Lower lobe of right lung (tissue), 2 donors: Measurements from ENCODE around the gene INTS6. TPM values are rescaled to one million over a fixed set of nuclear protein-coding genes. Genes with fewer than 3 reads are reported as not detected.

Experiments used
- ATAC-seq, 2 donors: fragments of 200-7000 bp; cut with Tn5 transposase; one replicate each; pipeline ENCODE4 v1.9.1; 2020 to 2022; ENCODE audit warnings: mild to moderate bottlenecking in 2 of 2, moderate library complexity in 2 of 2
- DNase-seq: peaks from one replicate; pipeline ENCODE4 v3.0.0-alpha.2; 2020
- H3K27ac ChIP-seq: fragments of 200-600 bp; one replicate; pipeline ENCODE4 v1.8.0; 2022
- H3K27me3 ChIP-seq: fragments of 200-600 bp; one replicate; pipeline ENCODE4 v1.8.0; 2022; ENCODE audit warnings: low read depth
- H3K36me3 ChIP-seq: fragments of 200-600 bp; one replicate; pipeline ENCODE4 v1.8.0; 2022; ENCODE audit warnings: mild to moderate bottlenecking
- H3K4me1 ChIP-seq: fragments of 200-600 bp; one replicate; pipeline ENCODE4 v1.8.0; 2022
- H3K4me3 ChIP-seq: fragments of 200-600 bp; one replicate; pipeline ENCODE4 v1.8.0; 2022; ENCODE audit warnings: mild to moderate bottlenecking
- H3K9me3 ChIP-seq: fragments of 200-600 bp; one replicate; pipeline ENCODE4 v1.8.0; 2022
- CTCF ChIP-seq: fragments of 200-600 bp; IDR thresholded peaks from one replicate; pipeline ENCODE4 v1.8.0; 2022; ENCODE audit warnings: antibody characterized with exemption, mild to moderate bottlenecking
- intact Hi-C: fragments of 100-400 bp; cut with DNase I; formaldehyde crosslinking; loops from one replicate; pipeline ENCODE4 v1.11.0; 2022
- long read RNA-seq: library from polyadenylated mRNA; unstranded; transcript quantifications from one replicate; pipeline ENCODE4 v2.0.0, GENCODE V29; 2021
- total RNA-seq: library from RNA; stranded (reverse); fragmentation: NEBNext Ultra II Directional; extraction: Animal tissue kit (Norgen Biotek cat#: 25700); gene quantifications from one replicate; pipeline ENCODE4 v1.2.1, GENCODE V29; 2021
- donor health status: DM: no; HTN: yes; CAD: no; lungs with severe emphysema.

The INTS6 gene
- total RNA-seq: 29.5 TPM
- long read RNA-seq, full-length matches to known transcripts: 24 of 35 reads
- long read RNA-seq, partial matches to known transcripts: 5 of 35 reads
- long read RNA-seq, other reads (novel, unspliced or antisense): 6 of 35 reads

GRCh38 chr13:51452361-51453206 is at the start of gene INTS6:
INTS6 (minus strand) TSS chr13:51453036; CDS start chr13:51452525, 511 bp downstream.
- intact Hi-C loops: loop anchor here (10.0 kb wide), 1 partner anchor 132 kb away; the partner anchor contains the start of gene WDFY2
- TF ChIP-seq CTCF: no peak
- DNase-seq: peak; percentile 99

GRCh38 chr13:51502153-51502651 is 49.4 kb upstream of the INTS6 start:
- ATAC-seq: no peak
- intact Hi-C loops: no loop called here

More at GRCh38 chr13:51452361-51453206, at the start of gene INTS6:
- Histone ChIP-seq H3K27ac (peak within 1 kb of the TSS; percentile 98), H3K27me3 (no peaks in the 10 kb centered on the region), H3K4me1 (peaks cover 31% of the 10 kb centered on the region), H3K9me3 (no peaks in the 10 kb centered on the region), H3K4me3 (peak within 1 kb of the TSS; percentile 94), H3K36me3 (peaks cover 36% of the 10 kb centered on the region)
- peak; percentile 93 to 96 for ATAC-seq

GRCh38 chr13:51501592-51502152 is 48.8 kb upstream of the INTS6 start:
- TF ChIP-seq CTCF: no peak
- no peaks in the 10 kb centered on the region for H3K27me3 ChIP-seq

More at GRCh38 chr13:51502153-51502651, 49.4 kb upstream of the INTS6 start:
- Histone ChIP-seq H3K27ac (no peak overlapping the region), H3K27me3 (no peaks in the 10 kb centered on the region), H3K9me3 (no peaks in the 10 kb centered on the region), H3K4me3 (no peak overlapping the region), H3K4me1 (no peaks in the 10 kb centered on the region), H3K36me3 (no peaks in the 10 kb centered on the region)
- no peak for TF ChIP-seq CTCF
- no peak for DNase-seq

GRCh38 chr13:51501096-51501495 is 48.3 kb upstream of the INTS6 start:
- DNase-seq: no peak
- Histone ChIP-seq H3K4me3 (no peak overlapping the region), H3K27me3 (no peaks in the 10 kb centered on the region), H3K36me3 (no peaks in the 10 kb centered on the region), H3K9me3 (no peaks in the 10 kb centered on the region), H3K4me1 (no peaks in the 10 kb centered on the region), H3K27ac (no peak overlapping the region)
- TF ChIP-seq CTCF: no peak
- ATAC-seq: no peak
- intact Hi-C loops: no loop called here

More at GRCh38 chr13:51501592-51502152, 48.8 kb upstream of the INTS6 start:
- Histone ChIP-seq H3K4me1 (no peaks in the 10 kb centered on the region), H3K4me3 (no peak overlapping the region), H3K36me3 (no peaks in the 10 kb centered on the region), H3K9me3 (no peaks in the 10 kb centered on the region), H3K27ac (no peak overlapping the region)
- no peak for DNase-seq
- intact Hi-C loops: no loop called here
- no peak for ATAC-seq

GRCh38 chr13:51500687-51501086 is 47.9 kb upstream of the INTS6 start:
- ATAC-seq (no peak), DNase-seq (no peak)
- H3K36me3 ChIP-seq: no peaks in the 10 kb centered on the region
- H3K4me3 ChIP-seq: no peak overlapping the region
- H3K27me3 ChIP-seq: no peaks in the 10 kb centered on the region
- intact Hi-C loops: no loop called here
- no peaks in the 10 kb centered on the region for H3K9me3 ChIP-seq
- no peaks in the 10 kb centered on the region for H3K4me1 ChIP-seq
- H3K27ac ChIP-seq: no peak overlapping the region
- TF ChIP-seq CTCF: no peak
